Activated T-cell treated with anti-CD3 and anti-CD28 coated beads for 1 hour (primary cell): ENCODE data around the gene DOCK3.
"Not testable (repeated sequence)": the region's sequence is repeated elsewhere in the genome, so short reads cannot be mapped to it uniquely, and the experiment has no call there.

Source experiments
- DNase-seq: peaks from one replicate; pipeline ENCODE4 v3.0.0-alpha.2; 2020; ENCODE audit warnings: low read depth

Gene DOCK3

DNA sequence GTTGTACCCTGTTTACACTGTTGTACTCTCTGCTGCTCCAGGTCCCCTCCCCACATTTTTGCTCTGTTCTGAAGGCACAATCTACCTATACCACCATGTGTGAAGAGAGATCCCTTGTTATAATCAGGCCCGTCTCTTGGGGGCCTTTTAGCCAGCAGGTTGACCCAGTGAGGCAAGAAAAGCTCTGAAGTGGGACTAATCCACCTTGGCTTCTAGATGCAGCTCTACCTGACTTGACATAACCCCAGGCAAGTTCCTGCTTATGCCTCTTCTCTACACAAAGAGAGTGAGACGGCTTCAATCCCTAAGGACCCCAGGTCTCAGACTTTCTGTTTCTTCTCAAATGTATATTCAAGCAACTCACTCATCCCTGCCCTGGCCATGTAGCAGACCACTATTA lies 653.5 kb downstream of the DOCK3 start:
- no peak for DNase-seq

DNA sequence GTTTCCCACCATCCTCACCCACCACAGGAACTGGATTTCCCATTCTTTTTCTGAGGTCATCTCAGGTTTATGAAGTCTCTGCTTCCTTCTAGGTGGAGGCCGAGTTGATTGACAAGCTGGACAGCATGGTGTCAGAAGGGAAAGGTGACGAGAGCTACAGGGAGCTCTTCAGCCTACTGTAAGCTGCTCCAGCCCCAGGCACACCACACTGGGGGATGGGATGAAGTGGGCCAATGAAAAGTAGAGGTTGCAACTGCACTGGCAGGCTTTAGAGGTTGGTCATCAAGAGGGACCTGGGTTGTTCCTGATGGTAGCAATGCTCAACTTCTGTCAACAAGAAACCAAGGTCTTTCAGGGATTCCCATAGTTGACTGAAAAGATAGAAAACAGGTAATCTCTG lies 655.3 kb downstream of the DOCK3 start:
- DNase-seq: no peak

DNA sequence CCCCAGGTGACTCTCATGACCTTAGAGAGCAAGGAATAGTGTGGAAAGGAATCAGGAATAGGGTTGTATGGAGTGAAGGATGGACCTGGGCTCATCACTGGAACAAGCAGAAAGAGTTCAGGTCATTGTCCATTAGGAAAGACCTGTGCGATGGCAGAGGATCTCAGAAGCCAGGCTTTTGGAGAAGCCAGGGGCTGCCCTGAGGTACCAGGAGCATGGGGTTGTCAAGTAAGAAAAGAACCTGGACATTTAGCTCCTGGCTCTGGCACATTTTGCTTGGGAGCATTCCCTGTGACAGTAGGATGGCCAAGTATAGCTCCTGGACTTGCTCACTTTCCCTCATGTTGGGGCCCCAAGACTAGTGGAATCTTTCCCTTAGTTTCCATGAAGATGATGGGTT lies 657.4 kb downstream of the DOCK3 start:
- no peak for DNase-seq

DNA sequence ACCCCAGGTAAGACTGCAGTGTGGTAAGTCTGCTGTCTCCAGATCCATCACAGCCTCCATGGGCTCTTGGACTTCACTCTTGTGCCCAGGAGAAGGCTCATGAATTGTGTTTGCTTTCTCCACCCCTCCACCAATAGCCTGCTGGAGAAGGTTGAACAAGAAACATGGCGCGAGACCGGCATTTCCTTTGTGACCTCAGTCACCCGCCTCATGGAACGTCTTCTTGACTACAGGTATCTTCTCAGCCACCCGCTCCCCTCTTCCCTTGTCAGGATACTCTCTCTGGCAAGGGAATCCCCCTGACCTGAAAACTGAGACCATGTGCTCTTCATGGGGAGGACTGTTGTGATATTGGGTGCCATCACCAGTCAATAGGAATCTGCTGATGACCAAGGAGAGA lies 658.3 kb downstream of the DOCK3 start:
- DNase-seq: no peak

DNA sequence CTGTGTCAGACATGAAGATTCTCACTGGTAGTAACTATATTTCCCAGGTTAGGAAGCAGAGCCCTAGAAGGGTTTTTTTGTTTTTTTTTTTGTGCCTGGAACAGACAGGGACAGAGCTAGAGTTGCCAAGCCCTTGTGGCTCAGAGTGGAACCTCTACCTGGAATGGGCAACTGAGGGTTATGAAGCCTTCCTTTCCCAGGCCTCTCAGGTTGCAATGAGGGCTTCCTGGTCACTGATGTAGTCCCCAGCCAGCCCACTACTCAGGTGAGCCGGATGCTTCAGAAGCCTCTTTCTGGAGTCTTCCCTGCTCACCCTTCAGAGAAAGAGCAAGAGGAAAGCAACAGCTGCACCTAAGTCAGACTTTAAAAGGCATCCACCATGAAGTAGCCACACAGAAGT lies 661.5 kb downstream of the DOCK3 start:
- no peak for DNase-seq

DNA sequence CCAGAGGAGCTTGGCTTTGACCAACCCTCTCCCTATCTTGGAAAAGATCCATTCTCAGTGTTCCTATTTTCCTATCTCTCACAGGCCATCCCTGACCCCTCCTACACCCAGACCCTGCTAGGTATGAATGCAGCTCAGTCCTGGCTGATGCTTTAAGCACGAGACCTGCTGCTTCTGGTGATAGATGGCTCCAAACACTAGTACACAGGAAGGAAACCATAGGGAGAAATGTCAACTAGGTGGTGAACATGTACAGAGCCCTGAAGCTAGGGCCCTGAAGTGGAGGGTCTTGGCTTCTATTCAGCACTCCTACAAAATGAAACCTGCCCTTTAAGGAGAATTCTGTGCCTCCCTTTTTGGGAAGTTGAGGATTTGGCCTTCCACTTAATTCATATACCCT lies 662.9 kb downstream of the DOCK3 start:
- DNase-seq: no peak

DNA sequence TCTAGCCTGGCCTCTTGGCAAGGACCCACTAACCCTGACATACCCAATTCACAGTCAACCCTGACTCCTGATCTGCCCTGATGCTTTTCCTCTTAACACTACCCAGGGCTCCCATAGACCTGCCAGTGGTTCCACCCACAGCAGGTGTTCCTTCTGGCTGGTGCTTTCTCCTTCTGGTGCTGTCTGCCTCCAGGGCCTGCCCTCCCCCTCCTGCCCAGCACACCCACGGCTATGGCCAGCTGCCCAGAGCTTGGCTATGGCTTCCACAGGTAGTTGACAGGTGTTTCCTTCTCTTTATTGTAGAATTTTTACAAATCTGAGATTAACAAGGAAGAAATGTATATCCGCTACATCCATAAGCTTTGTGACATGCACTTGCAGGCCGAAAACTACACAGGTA lies 663.9 kb downstream of the DOCK3 start:
- no peak for DNase-seq

DNA sequence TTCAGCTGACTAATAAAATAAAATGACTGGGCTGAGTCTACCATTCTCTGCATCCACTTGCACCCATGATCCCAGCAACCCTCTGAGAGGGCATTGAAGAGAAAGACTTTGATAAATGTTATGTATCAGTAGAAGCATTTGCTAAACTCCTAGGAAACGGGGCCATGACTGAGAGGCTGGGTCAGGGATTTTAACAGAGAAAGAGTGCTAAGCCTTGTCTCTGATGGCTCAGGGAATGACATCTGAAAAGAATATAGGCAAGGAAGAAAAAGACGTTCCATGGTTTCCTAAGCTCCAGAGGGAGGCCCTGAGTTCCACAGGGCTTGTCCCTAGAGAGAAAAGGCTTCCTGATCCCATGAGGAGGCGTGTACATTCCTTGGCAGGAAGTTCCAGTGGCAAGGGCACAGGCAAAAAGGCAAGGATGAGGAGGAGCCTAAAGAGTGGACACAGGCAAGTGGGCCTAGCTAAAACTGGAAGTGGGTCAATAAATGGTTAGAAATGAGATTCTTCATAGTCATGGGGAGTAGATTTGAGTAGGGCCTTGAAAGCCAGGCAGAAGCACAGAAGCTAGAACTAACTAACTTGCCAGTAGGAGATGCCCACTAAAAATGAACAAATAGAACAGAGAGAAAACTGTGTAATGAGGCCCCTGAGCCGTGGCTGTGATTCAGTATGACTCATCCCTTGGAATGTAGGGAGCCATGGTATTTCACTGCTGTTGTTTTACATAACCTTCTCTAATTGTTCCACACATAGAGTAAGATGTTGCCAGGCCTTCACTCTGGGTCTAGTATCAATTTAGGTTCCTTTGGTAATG lies 665.5 kb downstream of the DOCK3 start:
- no peak for DNase-seq

DNA sequence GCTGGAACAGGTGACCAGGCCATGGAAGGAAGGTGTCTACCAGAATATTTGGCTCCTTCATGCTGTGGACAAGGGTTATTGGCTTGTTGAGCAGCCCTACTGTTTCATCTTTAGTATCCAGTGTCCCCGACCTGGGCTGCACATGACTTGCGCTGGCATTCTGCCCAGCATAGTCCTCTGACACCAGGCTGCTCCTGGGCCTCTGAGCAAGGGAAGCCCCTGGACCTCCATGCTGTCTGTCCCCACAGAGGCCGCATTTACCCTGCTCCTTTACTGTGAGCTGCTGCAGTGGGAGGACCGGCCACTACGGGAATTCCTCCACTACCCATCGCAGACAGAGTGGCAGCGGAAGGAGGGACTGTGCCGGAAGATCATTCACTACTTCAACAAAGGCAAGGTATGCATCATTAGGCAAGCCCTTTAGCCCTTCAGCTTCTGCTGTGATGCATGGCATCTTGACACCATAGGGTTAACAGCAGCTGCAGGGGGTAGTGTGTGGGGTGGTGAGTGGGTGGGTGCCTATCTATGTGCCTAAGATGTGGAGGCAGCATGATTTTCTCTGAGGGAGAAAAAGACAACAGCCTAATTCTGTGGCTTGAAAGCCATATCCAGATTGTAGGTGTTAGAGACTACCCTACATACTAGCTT lies 666.4 kb downstream of the DOCK3 start:
- DNase-seq: no peak

DNA sequence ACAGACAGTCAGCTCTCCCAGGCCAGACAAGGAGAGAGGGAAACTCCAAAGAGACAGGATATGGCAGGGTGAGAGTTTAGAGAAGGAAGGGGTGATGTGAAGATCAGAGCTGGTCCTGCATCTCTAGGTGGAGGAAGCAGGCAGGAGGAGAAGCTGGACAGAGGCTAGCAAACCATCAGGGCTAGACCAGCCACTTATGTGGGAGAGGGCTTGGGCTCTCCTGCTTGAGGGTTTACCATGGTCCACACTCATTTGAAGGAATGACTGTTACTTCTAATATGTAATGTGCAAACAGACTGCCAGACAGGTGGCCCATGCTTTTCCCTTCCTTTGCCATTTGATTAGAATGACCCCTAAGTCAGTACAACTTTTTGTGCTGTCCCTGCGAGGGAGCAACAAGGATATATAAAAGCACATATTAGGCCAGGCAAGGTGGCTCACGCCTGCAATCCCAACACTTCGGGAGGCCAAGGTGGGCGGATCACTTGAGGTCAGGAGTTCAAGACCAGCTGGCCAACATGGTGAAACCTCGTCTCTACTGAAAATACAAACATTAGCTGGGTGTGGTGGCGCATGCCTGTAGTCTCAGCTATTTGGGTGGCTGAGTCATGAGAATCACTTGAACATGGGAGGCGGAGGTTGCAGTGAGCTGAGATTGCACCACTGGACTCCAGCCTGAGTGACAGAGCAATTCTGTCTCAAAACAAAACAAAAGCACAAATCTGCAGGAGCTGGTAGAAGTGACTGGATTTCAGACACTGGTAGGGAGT lies 669.4 kb downstream of the DOCK3 start:
- DNase-seq: no peak

DNA sequence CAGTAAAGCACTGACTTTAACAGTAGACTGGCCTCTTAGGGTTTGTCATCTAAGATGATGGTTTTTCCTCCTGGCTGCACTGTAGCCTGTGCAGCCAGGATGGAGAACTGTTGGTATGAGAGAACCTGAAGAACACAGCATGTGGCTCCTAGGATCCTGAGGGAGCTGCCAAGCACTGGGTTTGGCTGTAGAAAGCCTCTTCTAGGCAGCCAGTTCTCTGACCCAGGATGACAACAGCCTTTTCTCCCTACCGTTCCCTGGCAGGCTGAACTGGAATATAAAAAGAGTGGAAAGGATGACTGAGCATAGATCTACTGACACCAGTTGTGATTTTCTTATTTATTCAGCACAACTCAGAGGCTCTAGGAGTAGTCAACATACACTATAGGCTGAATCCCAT lies 676.0 kb downstream of the DOCK3 start:
- DNase-seq: no peak

GRCh38 chr3:51353131-51353530 lies 678.4 kb downstream of the DOCK3 start:
- no peak for DNase-seq

DNA sequence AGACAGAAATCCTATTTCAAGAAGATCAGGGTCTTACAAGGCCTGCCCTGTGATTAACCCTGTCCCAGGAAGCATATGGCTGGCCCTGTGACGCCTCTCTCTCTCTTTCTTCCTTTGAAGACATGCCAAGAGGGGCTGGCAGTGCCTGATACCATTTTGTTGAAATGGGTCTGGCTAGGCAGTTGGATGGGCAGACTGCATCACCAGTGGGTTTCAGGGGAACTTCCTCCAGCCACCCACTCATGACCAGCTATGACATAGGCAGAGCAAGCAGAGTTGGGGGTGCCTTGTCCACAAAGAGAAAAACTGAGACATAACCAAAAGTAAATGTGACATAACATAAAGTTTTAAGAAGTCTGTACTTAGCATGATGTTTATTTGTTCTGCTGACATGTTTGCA lies 679.0 kb downstream of the DOCK3 start:
- DNase-seq: no peak

- no peak for DNase-seq
These were observed 679.4 kb downstream of the DOCK3 start for GRCh38 chr3:51354172-51354571.

DNA sequence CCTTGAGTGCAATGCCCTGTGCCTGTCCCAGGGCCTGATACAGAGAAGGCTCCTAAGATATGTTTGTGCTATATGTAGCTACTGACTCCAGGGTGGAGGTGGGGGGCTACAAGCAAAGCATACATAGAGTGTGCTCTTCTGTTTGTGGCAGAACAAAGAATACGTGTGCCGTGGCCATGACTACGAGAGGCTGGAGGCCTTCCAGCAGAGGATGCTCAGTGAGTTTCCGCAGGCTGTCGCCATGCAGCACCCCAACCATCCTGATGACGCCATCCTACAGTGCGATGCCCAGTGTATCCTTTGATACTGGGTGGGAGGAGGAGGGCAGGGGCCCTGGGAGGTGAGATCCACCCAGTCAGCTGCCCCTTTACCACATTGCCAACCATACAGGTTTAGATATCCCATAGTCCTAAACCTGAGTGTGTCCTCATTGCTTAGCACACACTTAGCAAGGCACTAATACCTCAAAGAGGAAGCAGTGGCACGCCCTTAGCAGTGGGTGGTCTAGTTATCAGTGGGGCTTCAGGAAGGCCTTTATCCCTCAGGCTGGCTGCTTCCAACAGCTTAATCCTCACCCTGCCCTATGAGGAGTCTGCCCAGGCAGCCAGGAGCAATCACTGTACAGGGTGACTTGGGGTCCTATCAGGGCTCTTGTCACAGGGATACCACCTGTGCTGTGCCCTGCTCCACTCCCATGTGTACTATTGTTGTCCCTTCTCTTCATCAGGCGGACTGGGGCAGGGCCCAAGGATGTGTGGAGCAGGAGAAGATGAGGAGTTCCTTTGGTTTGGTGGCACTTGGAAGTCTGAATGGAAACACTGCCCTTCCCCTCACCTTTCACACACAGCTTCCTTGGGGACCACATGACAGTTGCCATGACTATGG lies 680.2 kb downstream of the DOCK3 start:
- no peak for DNase-seq

DNA sequence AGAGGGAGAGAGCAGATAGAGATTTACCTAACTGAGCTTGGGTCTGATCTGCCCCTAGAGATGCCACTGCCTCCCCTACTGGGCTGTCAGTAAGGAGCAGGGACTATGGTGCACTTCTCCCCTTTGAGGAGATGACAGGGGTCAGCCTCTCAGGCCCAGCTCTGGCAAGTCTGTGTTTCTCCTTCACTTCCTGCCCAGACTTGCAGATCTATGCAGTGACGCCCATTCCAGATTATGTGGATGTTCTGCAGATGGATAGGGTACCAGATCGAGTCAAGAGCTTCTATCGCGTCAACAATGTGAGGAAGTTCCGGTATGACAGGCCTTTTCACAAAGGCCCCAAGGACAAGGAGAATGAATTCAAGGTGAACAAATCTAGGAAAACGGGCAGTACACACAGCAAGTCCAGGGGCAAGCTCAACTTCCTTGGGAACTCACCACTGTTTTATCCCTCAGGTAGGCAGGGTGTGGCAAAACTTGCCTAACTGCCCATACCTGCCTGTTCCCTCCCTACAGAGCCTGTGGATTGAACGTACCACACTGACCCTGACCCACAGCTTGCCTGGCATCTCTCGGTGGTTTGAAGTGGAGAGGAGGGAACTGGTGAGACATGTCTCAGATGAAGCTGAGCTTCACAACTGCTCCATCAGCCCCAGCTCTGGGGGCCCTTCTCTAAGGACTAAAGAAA lies 681.3 kb downstream of the DOCK3 start:
- DNase-seq: no peak

DNA sequence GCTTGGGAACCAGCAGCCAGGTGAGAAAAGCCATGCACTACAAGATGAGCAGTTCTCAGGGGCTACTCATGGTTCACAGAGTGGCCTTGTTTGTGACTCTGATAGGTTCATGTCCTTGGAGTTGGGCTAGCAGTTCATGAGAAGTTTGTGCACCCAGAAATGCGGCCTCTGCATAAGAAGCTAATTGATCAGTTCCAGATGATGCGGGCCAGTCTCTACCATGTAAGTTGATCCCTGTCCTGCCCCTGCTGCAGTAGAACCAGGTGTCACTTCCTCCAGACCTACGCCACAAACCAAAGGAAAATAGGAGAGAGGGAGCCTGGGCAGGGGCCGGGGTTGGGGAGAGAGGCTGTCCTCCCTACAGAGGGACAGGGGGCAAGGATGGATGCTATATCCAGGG lies 683.1 kb downstream of the DOCK3 start:
- DNase-seq: no peak

- DNase-seq: no peak
These were observed 684.3 kb downstream of the DOCK3 start for GRCh38 chr3:51358981-51359380.

DNA sequence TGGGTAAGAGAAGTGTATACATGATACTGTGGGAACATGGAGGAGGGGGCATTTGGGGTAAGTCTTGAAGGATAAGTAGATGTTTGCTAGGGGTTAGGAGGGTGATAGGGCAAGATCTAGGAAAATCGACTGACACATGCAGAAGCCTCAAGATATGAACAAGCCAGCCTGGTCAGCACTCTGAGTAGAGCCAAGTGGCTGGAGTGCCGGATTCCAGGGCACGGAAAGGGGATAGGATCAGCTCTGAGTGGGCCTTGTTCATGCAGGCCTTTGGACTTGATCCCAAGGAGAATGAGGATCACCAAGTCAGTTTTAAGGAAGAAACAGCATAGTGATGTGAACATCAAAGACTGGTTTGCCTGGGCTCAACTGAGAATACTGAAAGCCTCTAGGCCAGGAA lies 686.1 kb downstream of the DOCK3 start:
- DNase-seq: no peak

GRCh38 chr3:51361746-51362145 lies 687.0 kb downstream of the DOCK3 start:
- DNase-seq: no peak

DNA sequence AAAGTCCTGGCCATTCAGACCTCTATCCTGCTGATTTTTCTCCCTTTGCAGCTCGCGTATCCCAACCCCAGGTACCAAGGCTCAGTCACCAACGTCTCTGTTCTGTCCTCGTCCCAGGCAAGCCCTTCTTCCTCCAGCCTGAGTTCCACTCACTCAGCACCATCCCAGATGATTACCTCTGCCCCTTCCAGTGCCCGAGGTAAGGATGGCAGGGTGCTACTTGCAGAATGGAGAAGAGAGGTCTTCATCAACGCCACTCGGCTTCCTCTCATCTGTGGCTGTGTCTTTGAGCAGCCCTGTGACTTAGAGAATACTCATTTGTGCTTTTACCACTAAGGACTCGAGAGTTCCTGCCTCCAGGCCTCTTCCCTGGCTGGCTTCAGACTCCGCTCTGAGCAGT lies 687.7 kb downstream of the DOCK3 start:
- DNase-seq: no peak

GRCh38 chr3:51368276-51368675 lies 693.5 kb downstream of the DOCK3 start:
- not testable (repeated sequence) for DNase-seq
